T-helper 2 cell treated with Interferon-gamma antibody and Interleukin-4, amounts not matched to agents 5 μg/mL and 100 μg/mL, for 36 hours (primary cell): Measurements from ENCODE around the gene MGAT5.
A peak's percentile ranks its signal among the peaks of the same experiment; 100 is the strongest.

Experiments
- DNase-seq: peaks from one replicate; pipeline ENCODE4 v3.0.0; 2021; ENCODE audit warnings: low spot score
- H3K27ac Mint-ChIP-seq: one replicate; pipeline ENCODE4 v1.8.0; 2021; ENCODE audit warnings: mild to moderate bottlenecking, mixed read lengths
- H3K27me3 Mint-ChIP-seq: one replicate; pipeline ENCODE4 v1.8.0; 2021; ENCODE audit warnings: low read depth, mixed read lengths
- H3K36me3 Mint-ChIP-seq: one replicate; pipeline ENCODE4 v1.8.0; 2021; ENCODE audit warnings: low read depth, mixed read lengths
- H3K4me1 Mint-ChIP-seq: one replicate; pipeline ENCODE4 v1.8.0; 2021; ENCODE audit warnings: low read depth, mixed read lengths
- H3K4me3 Mint-ChIP-seq: one replicate; pipeline ENCODE4 v1.8.0; 2022; ENCODE audit warnings: mild to moderate bottlenecking, moderate library complexity, mixed read lengths
- H3K9me3 Mint-ChIP-seq: one replicate; pipeline ENCODE4 v1.8.0; 2021; ENCODE audit warnings: mixed read lengths

Gene MGAT5

GRCh38 chr2:134225173-134225572 lies 28.7 kb upstream of the MGAT5 start:
- Mint-ChIP-seq H3K9me3 (peaks cover 15% of the 10 kb centered on the region), H3K36me3 (peaks cover 3% of the 10 kb centered on the region), H3K27ac (no peak overlapping the region), H3K4me3 (no peak overlapping the region), H3K4me1 (peaks cover 4% of the 10 kb centered on the region), H3K27me3 (peaks cover 29% of the 10 kb centered on the region)
- DNase-seq, result no peak

GRCh38 chr2:134225841-134226240 lies 28.0 kb upstream of the MGAT5 start:
- no peak overlapping the region for H3K4me3 Mint-ChIP-seq
- H3K36me3 Mint-ChIP-seq, result peaks cover 3% of the 10 kb centered on the region
- H3K27ac Mint-ChIP-seq, result no peak overlapping the region
- H3K27me3 Mint-ChIP-seq, result peaks cover 23% of the 10 kb centered on the region
- no peak for DNase-seq
- H3K4me1 Mint-ChIP-seq, result peaks cover 4% of the 10 kb centered on the region
- peaks cover 15% of the 10 kb centered on the region for H3K9me3 Mint-ChIP-seq

GRCh38 chr2:134226601-134227000 lies 27.3 kb upstream of the MGAT5 start:
- Mint-ChIP-seq H3K27ac (no peak overlapping the region), H3K36me3 (peaks cover 3% of the 10 kb centered on the region), H3K4me1 (peaks cover 8% of the 10 kb centered on the region), H3K4me3 (no peak overlapping the region), H3K9me3 (peaks cover 15% of the 10 kb centered on the region), H3K27me3 (peaks cover 17% of the 10 kb centered on the region)
- DNase-seq, result no peak

GRCh38 chr2:134227666-134228065 lies 26.2 kb upstream of the MGAT5 start:
- Mint-ChIP-seq H3K36me3 (peaks cover 5% of the 10 kb centered on the region), H3K4me3 (no peak overlapping the region), H3K9me3 (peaks cover 18% of the 10 kb centered on the region), H3K4me1 (peaks cover 18% of the 10 kb centered on the region), H3K27me3 (peaks cover 17% of the 10 kb centered on the region), H3K27ac (no peak overlapping the region)
- no peak for DNase-seq

GRCh38 chr2:134228493-134228903 lies 25.4 kb upstream of the MGAT5 start:
- Mint-ChIP-seq H3K4me3 (no peak overlapping the region), H3K27me3 (peaks cover 14% of the 10 kb centered on the region), H3K9me3 (peaks cover 18% of the 10 kb centered on the region), H3K27ac (no peak overlapping the region), H3K36me3 (peaks cover 5% of the 10 kb centered on the region), H3K4me1 (peaks cover 26% of the 10 kb centered on the region)
- no peak for DNase-seq

- DNase-seq, result no peak
- H3K4me1 Mint-ChIP-seq, result peaks cover 34% of the 10 kb centered on the region
- peaks cover 5% of the 10 kb centered on the region for H3K36me3 Mint-ChIP-seq
- H3K27me3 Mint-ChIP-seq, result peaks cover 9% of the 10 kb centered on the region
- H3K27ac Mint-ChIP-seq, result no peak overlapping the region
- H3K4me3 Mint-ChIP-seq, result no peak overlapping the region
- H3K9me3 Mint-ChIP-seq, result peaks cover 18% of the 10 kb centered on the region
Observed at GRCh38 chr2:134229540-134229939, 24.3 kb upstream of the MGAT5 start.

- Mint-ChIP-seq H3K9me3 (peaks cover 18% of the 10 kb centered on the region), H3K36me3 (peaks cover 5% of the 10 kb centered on the region), H3K4me1 (peaks cover 36% of the 10 kb centered on the region), H3K27me3 (peaks cover 8% of the 10 kb centered on the region), H3K27ac (no peak overlapping the region), H3K4me3 (no peak overlapping the region)
- DNase-seq, result no peak
Observed at GRCh38 chr2:134230885-134231284, 23.0 kb upstream of the MGAT5 start.

- no peak overlapping the region for H3K27ac Mint-ChIP-seq
- H3K9me3 Mint-ChIP-seq, result peaks cover 18% of the 10 kb centered on the region
- DNase-seq, result no peak
- H3K36me3 Mint-ChIP-seq, result peaks cover 5% of the 10 kb centered on the region
- H3K4me3 Mint-ChIP-seq, result no peak overlapping the region
- peaks cover 38% of the 10 kb centered on the region for H3K4me1 Mint-ChIP-seq
- peaks cover 6% of the 10 kb centered on the region for H3K27me3 Mint-ChIP-seq
Observed at GRCh38 chr2:134231301-134231964, 22.4 kb upstream of the MGAT5 start.

- Mint-ChIP-seq H3K36me3 (peaks cover 5% of the 10 kb centered on the region), H3K27me3 (peaks cover 7% of the 10 kb centered on the region), H3K4me3 (peak overlapping the region; percentile 15), H3K4me1 (peaks cover 38% of the 10 kb centered on the region), H3K27ac (no peak overlapping the region), H3K9me3 (peaks cover 18% of the 10 kb centered on the region)
- DNase-seq, result no peak
Observed at GRCh38 chr2:134231965-134232340, 21.9 kb upstream of the MGAT5 start.

GRCh38 chr2:134232461-134232860 lies 21.4 kb upstream of the MGAT5 start:
- peak overlapping the region; percentile 11 for H3K27ac Mint-ChIP-seq
- H3K4me1 Mint-ChIP-seq, result peaks cover 38% of the 10 kb centered on the region
- peaks cover 18% of the 10 kb centered on the region for H3K9me3 Mint-ChIP-seq
- peak overlapping the region; percentile 15 for H3K4me3 Mint-ChIP-seq
- no peak for DNase-seq
- H3K36me3 Mint-ChIP-seq, result peaks cover 5% of the 10 kb centered on the region
- H3K27me3 Mint-ChIP-seq, result peaks cover 10% of the 10 kb centered on the region

GRCh38 chr2:134232868-134233727 lies 20.8 kb upstream of the MGAT5 start:
- Mint-ChIP-seq H3K4me1 (peaks cover 38% of the 10 kb centered on the region), H3K27ac (peak overlapping the region; percentile 56), H3K4me3 (peak overlapping the region; percentile 15), H3K27me3 (peaks cover 7% of the 10 kb centered on the region), H3K9me3 (peaks cover 12% of the 10 kb centered on the region), H3K36me3 (peaks cover 5% of the 10 kb centered on the region)
- peak; percentile 35 for DNase-seq

- Mint-ChIP-seq H3K4me1 (peaks cover 38% of the 10 kb centered on the region), H3K27ac (peak overlapping the region; percentile 56), H3K4me3 (peak overlapping the region; percentile 15), H3K36me3 (peaks cover 2% of the 10 kb centered on the region), H3K27me3 (peaks cover 10% of the 10 kb centered on the region), H3K9me3 (peaks cover 12% of the 10 kb centered on the region)
- DNase-seq, result no peak
Observed at GRCh38 chr2:134233728-134234136, 20.1 kb upstream of the MGAT5 start.

GRCh38 chr2:134234535-134234934 lies 19.3 kb upstream of the MGAT5 start:
- DNase-seq, result no peak
- no peak overlapping the region for H3K4me3 Mint-ChIP-seq
- H3K4me1 Mint-ChIP-seq, result peaks cover 37% of the 10 kb centered on the region
- peaks cover 2% of the 10 kb centered on the region for H3K36me3 Mint-ChIP-seq
- no peak overlapping the region for H3K27ac Mint-ChIP-seq
- peaks cover 14% of the 10 kb centered on the region for H3K27me3 Mint-ChIP-seq
- H3K9me3 Mint-ChIP-seq, result peaks cover 7% of the 10 kb centered on the region

GRCh38 chr2:134235510-134236144 lies 18.2 kb upstream of the MGAT5 start:
- no peak for DNase-seq
- Mint-ChIP-seq H3K4me3 (no peak overlapping the region), H3K36me3 (peaks cover 2% of the 10 kb centered on the region), H3K4me1 (peaks cover 34% of the 10 kb centered on the region), H3K27ac (no peak overlapping the region), H3K9me3 (peaks cover 3% of the 10 kb centered on the region), H3K27me3 (peaks cover 19% of the 10 kb centered on the region)
